ENCODE data around the gene PSMA7.

PSMA7 gene

DNA sequence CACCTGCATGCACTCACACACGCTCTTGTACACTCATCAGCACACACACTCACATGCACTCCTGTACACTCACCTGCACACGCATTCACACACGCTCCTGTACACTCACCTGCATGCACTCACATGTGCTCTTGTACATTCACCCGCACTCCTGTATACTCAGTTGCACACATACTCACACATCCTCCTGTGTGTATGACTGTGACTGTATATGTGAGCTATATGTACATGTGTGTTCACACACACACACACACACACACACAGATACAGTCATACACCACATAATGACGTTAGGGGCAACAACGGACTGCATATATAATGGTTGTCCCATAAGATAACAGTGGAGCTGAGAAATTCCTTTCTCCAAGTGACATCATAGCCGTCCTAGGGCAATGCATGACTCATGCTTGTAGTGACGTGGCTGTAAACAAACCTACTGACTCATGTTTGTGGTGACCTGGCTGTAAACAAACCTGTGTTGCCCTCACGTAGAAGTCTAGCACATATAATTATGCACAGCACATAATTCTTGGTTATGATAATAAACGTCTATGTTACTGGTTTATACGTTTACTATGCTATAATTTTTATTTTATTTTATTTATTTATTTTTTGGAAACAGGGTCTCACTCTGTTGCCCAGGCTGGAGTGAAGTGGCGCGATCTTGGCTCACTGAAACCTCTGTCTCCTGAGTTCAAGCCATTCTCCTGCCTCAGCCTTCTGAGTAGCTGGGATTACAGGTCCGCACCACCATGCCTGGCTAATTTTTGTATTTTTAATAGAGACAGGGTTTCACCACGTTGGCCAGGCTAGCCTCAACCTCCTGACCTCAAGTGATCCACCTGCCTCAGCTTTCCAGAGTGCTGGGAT, 54.7 kb downstream of the PSMA7 start:
- CTCF ChIA-PET, result interaction anchor here (0.8 to 1.4 kb wide), 2 partner anchors 15 to 17 kb away, joined by 3 read pairs; no protein-coding TSS in a partner anchor
- TF ChIP-seq, protein P1, sequence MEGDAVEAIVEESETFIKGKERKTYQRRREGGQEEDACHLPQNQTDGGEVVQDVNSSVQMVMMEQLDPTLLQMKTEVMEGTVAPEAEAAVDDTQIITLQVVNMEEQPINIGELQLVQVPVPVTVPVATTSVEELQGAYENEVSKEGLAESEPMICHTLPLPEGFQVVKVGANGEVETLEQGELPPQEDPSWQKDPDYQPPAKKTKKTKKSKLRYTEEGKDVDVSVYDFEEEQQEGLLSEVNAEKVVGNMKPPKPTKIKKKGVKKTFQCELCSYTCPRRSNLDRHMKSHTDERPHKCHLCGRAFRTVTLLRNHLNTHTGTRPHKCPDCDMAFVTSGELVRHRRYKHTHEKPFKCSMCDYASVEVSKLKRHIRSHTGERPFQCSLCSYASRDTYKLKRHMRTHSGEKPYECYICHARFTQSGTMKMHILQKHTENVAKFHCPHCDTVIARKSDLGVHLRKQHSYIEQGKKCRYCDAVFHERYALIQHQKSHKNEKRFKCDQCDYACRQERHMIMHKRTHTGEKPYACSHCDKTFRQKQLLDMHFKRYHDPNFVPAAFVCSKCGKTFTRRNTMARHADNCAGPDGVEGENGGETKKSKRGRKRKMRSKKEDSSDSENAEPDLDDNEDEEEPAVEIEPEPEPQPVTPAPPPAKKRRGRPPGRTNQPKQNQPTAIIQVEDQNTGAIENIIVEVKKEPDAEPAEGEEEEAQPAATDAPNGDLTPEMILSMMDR (IDR thresholded peaks at IDR 0.05; ENCODE audit: control extremely low read depth, extremely low read depth, low read depth, missing control alignments), result no peak
- POLR2A ChIA-PET, result no interaction called here
- no peak for DNase-seq (ENCODE audit: extremely low spot score)

GRCh38 chr20:62087632-62088031, 55.6 kb downstream of the PSMA7 start:
- CTCF ChIA-PET, result no interaction called here
- no peak for DNase-seq (ENCODE audit: extremely low spot score)
- TF ChIP-seq, protein P1 (IDR thresholded peaks at IDR 0.05; ENCODE audit: control extremely low read depth, extremely low read depth, low read depth, missing control alignments), result no peak
- POLR2A ChIA-PET, result no interaction called here

DNA sequence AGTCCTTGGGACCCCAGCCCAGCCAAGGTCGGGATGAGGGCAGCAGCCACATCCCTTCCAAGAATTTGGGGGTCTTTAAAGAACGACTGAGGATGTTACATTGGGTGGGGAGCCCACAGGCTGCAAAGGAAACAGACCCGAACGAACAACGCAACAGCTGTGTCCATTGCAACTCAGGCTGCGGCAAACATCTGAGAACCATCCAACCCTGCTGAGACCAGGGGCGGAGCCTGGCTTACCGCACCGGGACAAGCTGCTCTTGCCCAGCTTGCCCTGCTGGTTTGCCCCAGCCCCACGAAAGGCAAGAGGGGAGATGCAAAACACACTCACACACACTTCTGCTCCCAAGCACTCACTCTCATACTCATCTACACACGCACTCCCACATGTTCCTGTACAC, 56.0 kb downstream of the PSMA7 start:
- no peak for DNase-seq (ENCODE audit: extremely low spot score)
- ChIA-PET CTCF (no interaction called here), POLR2A (no interaction called here)
- TF ChIP-seq, protein P1 (IDR thresholded peaks at IDR 0.05; ENCODE audit: control extremely low read depth, extremely low read depth, low read depth, missing control alignments), result no peak
